Calu3 (cell line): ENCODE data around the gene PAGE1. TPM values are rescaled to one million over a fixed set of nuclear protein-coding genes. Genes with fewer than 3 reads are reported as not detected.
"Not testable (repeated sequence)": the region's sequence is repeated elsewhere in the genome, so short reads cannot be mapped to it uniquely, and the experiment has no call there.

ENCODE experiments used
- BruUV-seq: library from RNA; stranded (reverse); fragments of 400-500 nt; replicated peaks from 2 replicates; lab custom pipeline; 2021; lab: Mats Ljungman, UMichigan
- CTCF ChIA-PET: fragments of 300-600 bp; sonication (Branson Sonifier 250); formaldehyde crosslinking; loops from one replicate; lab custom pipeline; 2022; ENCODE audit warnings: antibody characterized with exemption; lab: Charles Lee
- DNase-seq: peaks from one replicate; pipeline ENCODE4 v3.0.0; 2022
- H3K27ac Mint-ChIP-seq: one replicate; pipeline ENCODE4 v1.8.0; 2022; ENCODE audit warnings: mixed read lengths; ENCODE audit not compliant: unreplicated experiment
- H3K27me3 Mint-ChIP-seq: one replicate; pipeline ENCODE4 v1.8.0; 2022; ENCODE audit warnings: mixed read lengths; ENCODE audit not compliant: unreplicated experiment
- H3K36me3 Mint-ChIP-seq: one replicate; pipeline ENCODE4 v1.8.0; 2022; ENCODE audit warnings: mild to moderate bottlenecking, moderate library complexity, mixed read lengths; ENCODE audit not compliant: insufficient read depth, unreplicated experiment
- H3K4me1 Mint-ChIP-seq: one replicate; pipeline ENCODE4 v1.8.0; 2022; ENCODE audit warnings: mild to moderate bottlenecking, low read depth, mixed read lengths; ENCODE audit not compliant: unreplicated experiment
- H3K4me3 Mint-ChIP-seq: one replicate; pipeline ENCODE4 v1.8.0; 2022; ENCODE audit warnings: mild to moderate bottlenecking, low read depth, moderate library complexity, mixed read lengths; ENCODE audit not compliant: unreplicated experiment
- H3K9me3 Mint-ChIP-seq: one replicate; pipeline ENCODE4 v1.8.0; 2022; ENCODE audit warnings: low read depth, mixed read lengths; ENCODE audit not compliant: unreplicated experiment
- intact Hi-C: fragments of 100-400 bp; cut with micrococcal nuclease; formaldehyde crosslinking; loops from one replicate; pipeline ENCODE4 v1.10.0; 2022; ENCODE audit not compliant: unreplicated experiment
- total RNA-seq: library from RNA; stranded (reverse); gene quantifications from 2 replicates; pipeline ENCODE4 v1.2.3, GENCODE V29; 2022
- TF ChIP-seq, protein P1 (sequence below): fragments of 200-600 bp; IDR thresholded peaks from one replicate; pipeline ENCODE4 v1.8.0; 2022; ENCODE audit warnings: antibody characterized with exemption; ENCODE audit not compliant: unreplicated experiment

The PAGE1 gene
- total RNA-seq, 1 experiment from 2014 or later = not detected

DNA sequence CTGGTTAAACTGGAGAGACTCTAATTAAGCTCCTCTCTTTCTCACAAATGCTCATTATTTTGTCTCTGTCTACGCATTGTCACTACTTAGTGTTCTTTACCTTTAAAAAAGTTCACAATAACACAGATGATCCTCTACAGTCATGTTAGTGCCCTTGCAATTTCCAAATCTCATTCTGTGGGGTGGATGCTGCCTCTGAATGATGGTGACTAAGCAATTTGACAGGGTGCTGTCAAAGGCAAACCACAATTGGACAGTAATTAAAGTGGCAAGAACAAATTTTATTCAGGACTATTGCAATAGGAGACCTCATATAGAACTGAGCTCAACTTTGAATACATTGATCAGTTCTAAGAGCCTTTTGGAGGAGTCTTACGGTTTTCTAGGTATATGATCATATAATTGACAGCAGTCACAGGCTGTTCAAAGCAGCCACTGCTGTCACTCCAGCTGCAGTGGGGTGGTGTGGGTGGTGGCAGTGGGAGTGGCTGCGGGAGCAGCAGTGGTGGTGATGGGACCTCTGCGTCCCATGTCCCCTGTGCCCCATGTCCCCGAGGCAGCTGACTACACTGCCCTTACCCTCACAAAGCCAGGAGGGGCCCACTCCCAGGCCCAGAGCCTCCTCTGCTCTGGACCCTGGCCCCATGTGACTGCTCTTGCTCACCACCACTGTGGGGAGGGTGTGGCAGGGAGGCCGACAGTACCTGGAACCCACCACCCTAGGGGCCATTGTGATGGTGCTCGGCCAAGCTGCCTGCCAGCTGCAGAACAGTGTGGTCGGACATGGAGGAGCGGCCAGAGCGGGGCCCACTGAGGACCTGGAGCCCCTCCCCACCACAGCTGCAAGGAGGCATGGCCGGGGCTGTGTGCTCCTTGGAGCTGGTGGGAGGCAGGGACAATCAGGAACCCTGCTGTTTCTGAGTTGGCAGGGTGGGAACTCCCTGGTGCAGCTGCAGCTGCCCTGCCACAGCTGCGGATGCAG, 30.4 kb upstream of the PAGE1 start:
- Mint-ChIP-seq H3K4me1 (no peaks in the 10 kb centered on the region), H3K36me3 (no peaks in the 10 kb centered on the region), H3K9me3 (no peaks in the 10 kb centered on the region), H3K4me3 (no peak overlapping the region), H3K27ac (no peak overlapping the region), H3K27me3 (peaks cover 36% of the 10 kb centered on the region)
- DNase-seq = no peak
- TF ChIP-seq, protein P1, sequence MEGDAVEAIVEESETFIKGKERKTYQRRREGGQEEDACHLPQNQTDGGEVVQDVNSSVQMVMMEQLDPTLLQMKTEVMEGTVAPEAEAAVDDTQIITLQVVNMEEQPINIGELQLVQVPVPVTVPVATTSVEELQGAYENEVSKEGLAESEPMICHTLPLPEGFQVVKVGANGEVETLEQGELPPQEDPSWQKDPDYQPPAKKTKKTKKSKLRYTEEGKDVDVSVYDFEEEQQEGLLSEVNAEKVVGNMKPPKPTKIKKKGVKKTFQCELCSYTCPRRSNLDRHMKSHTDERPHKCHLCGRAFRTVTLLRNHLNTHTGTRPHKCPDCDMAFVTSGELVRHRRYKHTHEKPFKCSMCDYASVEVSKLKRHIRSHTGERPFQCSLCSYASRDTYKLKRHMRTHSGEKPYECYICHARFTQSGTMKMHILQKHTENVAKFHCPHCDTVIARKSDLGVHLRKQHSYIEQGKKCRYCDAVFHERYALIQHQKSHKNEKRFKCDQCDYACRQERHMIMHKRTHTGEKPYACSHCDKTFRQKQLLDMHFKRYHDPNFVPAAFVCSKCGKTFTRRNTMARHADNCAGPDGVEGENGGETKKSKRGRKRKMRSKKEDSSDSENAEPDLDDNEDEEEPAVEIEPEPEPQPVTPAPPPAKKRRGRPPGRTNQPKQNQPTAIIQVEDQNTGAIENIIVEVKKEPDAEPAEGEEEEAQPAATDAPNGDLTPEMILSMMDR = no peak
- CTCF ChIA-PET = interaction anchor here (0.8 kb wide), 1 partner anchor 96 kb away, joined by 3 read pairs; no protein-coding TSS in a partner anchor
- intact Hi-C loops = no loop called here
- BruUV-seq = no TSS peak

DNA sequence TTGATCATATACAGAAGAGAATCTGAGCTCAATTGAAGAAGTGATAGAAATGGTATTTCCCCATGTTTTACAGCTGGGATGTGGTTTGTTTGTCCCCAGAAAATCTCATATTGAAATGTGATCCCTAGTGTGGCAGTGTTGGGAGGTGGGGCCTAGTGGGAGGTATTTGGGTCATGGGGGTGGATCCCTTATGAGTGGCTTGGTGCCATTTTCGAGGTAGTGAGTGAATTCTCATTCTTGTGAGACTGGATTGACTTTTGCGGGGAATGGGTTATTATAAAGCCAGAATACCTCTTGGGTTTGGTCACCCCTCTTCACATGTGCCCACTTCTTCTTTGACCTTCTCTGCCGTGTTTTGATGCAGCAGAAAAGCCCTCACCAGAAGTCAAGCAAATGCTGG, 29.6 kb upstream of the PAGE1 start:
- DNase-seq = no peak
- Mint-ChIP-seq H3K4me1 (no peaks in the 10 kb centered on the region), H3K9me3 (no peaks in the 10 kb centered on the region), H3K27ac (no peak overlapping the region), H3K4me3 (no peak overlapping the region), H3K27me3 (peaks cover 41% of the 10 kb centered on the region), H3K36me3 (no peaks in the 10 kb centered on the region)
- no TSS peak for BruUV-seq
- TF ChIP-seq, protein P1 = no peak
- intact Hi-C loops = no loop called here
- CTCF ChIA-PET = interaction anchor here (0.8 kb wide), 1 partner anchor 97 kb away, joined by 3 read pairs; no protein-coding TSS in a partner anchor

DNA sequence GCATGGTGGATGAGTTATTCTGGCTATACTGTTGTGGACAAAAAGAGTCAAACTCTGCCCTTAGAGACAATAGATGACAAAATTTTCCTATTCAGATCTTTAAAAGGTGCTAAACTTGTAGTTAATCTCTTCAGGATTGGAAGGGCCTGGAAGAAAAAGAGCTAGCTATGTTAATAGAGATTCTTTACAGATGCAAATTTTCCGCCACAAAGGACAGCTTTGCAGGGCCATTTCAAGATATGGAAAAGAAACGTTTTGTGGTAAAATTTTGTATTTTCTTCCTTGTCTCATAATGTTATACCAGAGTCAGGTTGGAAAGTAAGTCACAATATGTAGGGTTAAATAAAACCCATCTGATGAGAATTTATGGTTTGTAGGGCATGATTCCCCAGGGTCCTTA, 24.3 kb upstream of the PAGE1 start:
- BruUV-seq, H3K9me3 Mint-ChIP-seq, H3K4me1 Mint-ChIP-seq, H3K36me3 Mint-ChIP-seq, CTCF ChIA-PET, H3K27ac Mint-ChIP-seq, H3K4me3 Mint-ChIP-seq, intact Hi-C loops, DNase-seq: not testable (repeated sequence)
- H3K27me3 Mint-ChIP-seq = peaks cover 53% of the 10 kb centered on the region

DNA sequence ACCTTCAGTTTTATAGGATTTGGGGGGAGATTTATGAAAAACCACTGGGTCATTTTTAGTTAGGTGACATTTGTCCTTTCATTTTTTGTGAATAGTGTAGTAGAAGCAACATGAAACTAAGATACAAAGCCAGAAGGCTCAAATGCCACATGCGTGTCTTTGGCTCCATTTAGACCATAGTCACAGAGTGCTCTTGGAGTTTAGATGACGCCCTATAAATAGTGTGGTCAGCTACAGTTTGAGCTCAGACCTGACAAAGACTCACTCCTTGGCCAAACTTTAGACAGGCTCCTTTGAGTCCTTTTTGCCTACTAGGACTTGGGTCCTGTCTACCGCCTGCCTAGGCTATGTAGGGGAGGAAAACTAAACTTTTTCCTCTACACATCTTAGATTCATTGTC, 16.8 kb upstream of the PAGE1 start:
- Mint-ChIP-seq H3K27me3 (peaks cover 34% of the 10 kb centered on the region), H3K9me3 (no peaks in the 10 kb centered on the region), H3K36me3 (no peaks in the 10 kb centered on the region), H3K4me1 (no peaks in the 10 kb centered on the region), H3K27ac (no peak overlapping the region), H3K4me3 (no peak overlapping the region)
- TF ChIP-seq, protein P1 = no peak
- CTCF ChIA-PET = interaction anchor here (0.6 kb wide), 1 partner anchor 799 kb away, joined by 5 read pairs; no protein-coding TSS in a partner anchor
- BruUV-seq = no TSS peak
- no peak for DNase-seq
- intact Hi-C loops = no loop called here
